IPS-18c (cell line): Measurements from ENCODE around the gene PSMG4.

Experiments used
- H3K4me3 ChIP-seq: 2 replicates; pipeline ENCODE4 v1.7.0; 2013; ENCODE audit warnings: low read depth, mild to moderate bottlenecking, low read length, moderate library complexity; ENCODE audit not compliant: insufficient read depth
- H3K9me3 ChIP-seq: one replicate; pipeline ENCODE4 v1.6.1; 2013; ENCODE audit warnings: mild to moderate bottlenecking, low read length, moderate library complexity; ENCODE audit not compliant: control insufficient read depth, insufficient read depth

The PSMG4 gene

DNA sequence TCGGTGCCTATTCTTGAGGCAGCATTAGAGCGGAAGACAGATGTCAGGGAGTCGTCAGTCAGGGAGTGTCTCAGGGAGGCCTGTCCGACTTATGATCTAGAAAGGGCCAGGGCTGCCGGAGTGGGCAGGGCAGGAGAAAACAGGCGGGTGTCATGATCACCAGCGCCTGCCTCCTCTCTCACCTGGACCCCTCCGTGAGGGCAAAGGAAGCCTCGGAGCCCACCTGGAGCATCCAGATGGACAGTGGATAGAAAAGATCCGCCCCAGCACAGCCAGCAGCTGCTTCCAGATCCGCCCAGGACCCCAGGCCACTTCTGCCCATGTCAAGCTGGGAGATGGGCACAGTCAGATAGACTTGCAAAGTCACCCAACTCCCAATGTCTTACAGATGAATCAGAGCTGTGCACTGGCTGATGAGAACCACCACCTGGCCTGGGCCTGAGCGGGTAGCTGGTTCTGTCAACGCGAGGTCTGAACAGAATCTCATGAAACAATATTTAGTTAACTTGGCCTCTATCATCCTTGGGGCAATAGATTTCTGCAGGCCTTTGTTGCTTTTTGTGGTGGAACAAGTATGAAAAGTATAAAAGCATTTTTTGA lies 22.2 kb downstream of the PSMG4 start:
- H3K9me3 ChIP-seq, result no peaks in the 10 kb centered on the region
- H3K4me3 ChIP-seq, result no peak overlapping the region

DNA sequence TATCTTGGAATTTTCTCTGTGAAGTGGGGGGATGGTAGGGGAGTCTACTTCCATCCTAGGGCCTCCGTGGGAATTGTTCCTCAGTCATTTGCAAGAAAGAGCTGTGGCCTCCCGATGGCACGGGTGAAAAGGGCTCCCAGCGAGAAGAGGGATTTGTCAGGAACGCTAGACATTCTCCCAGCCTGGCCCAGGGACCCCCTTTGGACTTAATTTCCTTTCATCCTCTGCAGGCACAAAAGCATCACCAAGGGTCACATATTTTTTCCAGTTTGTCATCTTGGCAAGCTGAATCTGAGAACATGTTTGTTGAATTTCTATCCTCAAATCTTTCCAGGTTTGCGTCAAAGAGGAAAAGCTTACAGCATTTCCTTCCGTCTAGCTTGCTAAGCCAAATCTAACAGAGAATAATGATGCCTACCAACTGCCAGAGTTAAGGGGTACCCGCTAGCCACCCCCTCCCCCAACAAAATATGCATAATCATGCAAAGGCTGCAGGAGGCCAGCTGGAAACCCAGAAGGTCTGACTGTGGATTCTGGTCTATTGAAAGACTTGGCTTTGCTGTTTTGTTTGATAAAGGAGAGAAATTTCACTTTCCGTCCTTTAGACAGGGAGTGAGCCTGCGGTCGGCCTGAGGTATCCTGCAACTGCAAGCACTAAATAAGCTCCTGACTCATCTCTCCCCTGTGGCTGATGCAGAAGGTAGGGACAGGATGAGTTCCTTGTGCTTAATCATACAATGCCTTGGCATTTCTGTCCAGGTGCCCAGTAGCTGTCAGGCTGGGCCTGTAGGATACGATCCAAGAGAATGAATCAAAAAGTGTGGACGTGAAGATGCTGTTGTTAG lies 23.1 kb downstream of the PSMG4 start:
- Histone ChIP-seq H3K4me3 (no peak overlapping the region; the same call in 1 of the 2 replicates), H3K9me3 (no peaks in the 10 kb centered on the region)

DNA sequence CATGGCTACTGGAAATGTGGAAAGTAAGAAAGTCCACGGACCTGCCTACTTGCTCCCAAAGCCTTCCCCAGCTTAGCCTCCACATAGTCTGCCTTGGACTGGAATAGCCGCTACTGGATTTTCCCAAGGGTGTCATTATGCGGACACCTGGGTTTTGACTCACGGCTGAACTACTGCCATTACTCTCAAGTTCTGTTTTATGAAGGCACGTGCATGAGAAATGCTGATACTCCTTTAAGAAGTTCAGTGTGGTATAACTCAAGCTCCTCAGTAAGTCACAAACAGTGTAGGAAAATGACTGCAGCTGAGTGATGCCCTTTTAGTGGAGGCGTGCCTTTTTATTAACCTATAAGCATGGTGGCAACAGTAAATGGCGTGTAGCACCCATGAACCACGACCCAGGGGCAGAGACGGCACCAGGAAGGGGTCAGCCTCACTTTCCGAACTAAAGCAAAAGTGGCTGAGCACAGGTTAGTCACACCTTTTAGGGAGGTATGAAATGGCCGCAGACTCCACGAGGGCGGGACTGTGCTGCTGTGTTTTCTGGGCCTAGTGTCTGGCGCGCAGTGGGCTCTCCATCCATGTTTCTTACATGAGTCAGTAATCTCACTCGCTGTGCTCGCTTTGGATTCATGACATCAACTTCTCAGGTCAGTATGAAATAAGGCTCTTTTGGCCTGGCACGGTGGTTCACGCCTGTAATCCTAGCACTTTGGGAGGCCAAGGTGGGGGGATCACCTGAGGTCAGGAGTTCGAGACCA lies 23.9 kb downstream of the PSMG4 start:
- Histone ChIP-seq H3K9me3 (no peaks in the 10 kb centered on the region), H3K4me3 (no peak overlapping the region; the same call in 1 of the 2 replicates)

DNA sequence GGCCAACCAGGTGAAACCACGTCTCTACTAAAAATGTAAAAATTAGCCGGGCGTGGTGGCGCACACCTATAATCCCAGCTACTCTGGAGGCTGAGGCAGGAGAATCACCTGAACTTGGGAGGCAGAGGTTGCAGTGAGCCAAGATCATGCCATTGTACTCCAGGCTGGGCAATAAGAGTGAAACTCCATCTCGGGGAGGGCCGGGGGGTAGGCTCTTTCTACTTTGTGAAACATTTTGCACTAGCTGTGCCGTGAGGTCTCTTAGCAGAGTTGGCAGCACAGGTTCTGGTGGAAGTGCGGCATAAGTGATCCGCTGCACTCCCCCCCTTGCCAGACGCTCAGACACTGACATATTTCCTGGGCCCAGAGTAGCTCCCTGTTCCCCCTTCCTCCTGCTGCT lies 24.5 kb downstream of the PSMG4 start:
- Histone ChIP-seq H3K9me3 (no peaks in the 10 kb centered on the region), H3K4me3 (no peak overlapping the region)

DNA sequence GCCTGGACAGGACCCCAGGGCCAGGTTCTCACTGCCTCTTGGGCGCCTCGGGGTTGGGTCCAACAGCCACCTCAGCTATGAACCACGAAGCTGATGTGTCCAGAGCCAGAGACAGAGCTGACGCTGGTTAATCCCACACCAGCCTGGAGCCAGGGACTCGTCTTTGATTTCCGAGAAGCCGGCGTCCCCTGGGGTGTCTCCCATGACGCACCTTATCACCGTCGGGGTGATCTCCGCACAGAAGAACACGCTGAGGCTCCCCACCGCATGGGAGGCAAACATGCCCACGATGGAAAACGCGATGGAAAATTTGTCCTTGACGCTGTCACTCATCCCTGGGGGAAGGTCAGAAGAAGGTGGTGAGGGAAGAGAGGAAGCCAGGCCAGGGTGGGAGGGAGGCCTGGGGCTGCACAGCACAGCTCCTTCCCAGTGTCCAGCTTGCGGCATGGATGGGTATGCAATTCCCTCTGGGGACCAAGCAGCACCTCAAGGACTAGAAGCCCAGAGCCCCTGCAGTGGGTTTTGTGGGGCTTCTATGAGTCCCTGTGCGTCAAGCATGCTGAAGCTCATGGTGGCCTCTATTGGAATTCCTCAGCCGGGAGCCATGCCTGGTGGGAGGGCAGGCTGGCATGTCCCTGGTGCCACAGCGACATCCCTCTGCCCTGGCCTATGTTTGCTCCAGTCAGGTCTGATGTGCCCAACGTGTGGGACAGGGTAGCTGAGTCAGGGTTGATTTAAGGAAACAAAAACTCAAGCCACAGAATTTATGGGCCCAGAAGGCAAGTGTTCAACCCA lies 25.1 kb downstream of the PSMG4 start:
- H3K4me3 ChIP-seq, result no peak overlapping the region
- H3K9me3 ChIP-seq, result no peaks in the 10 kb centered on the region

DNA sequence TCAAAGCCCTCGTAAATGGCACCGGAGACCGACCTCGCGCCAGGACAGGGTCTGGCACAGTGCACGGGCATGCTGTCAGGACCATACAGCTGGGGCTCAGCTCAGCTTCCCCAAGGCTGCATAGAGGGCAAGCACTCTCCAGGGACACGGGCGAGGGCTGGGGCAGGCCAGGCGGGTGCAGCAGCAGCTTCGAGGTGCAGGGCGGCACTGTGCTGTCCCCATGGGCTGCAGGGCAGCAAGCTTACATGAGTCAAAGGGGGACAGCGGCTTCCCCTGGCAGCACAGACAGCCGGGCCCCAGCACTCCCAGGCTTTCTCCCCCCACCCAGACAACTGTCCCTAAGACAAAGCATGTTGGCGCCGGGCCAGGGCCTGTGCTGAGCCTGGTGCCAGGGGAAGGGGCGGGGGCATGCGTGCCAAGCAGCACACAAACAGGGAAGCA lies 25.7 kb downstream of the PSMG4 start:
- no peak overlapping the region for H3K4me3 ChIP-seq
- H3K9me3 ChIP-seq, result no peaks in the 10 kb centered on the region

DNA sequence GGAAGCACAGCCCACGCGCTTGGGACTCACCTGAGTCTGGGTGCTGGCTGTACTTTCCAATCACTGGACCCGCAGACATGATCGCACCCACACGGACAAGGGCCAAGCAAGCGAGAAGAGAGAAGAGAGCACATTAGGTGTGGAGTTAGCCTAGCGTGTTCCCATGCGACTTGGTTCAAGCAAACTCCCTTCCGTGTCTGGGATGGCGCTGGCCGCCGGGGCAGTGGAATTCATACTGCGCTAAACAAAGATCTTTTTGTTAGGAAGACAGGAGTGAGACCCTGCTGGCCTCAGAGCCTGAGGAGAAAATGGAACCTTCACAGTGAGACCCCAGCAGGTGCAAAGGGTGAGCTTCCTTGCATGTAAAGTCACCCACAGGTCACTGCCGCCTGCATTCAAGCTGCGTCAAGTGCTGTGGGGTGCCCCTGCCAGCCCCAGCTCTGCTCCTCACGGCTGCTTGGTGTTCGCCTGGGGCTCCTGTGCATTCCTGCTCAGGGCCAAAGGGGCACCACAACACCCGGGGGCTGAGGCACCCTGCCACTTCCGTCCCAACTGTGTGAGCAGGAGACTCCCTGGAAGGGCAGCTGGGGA lies 26.4 kb downstream of the PSMG4 start:
- no peak overlapping the region for H3K4me3 ChIP-seq
- no peaks in the 10 kb centered on the region for H3K9me3 ChIP-seq

DNA sequence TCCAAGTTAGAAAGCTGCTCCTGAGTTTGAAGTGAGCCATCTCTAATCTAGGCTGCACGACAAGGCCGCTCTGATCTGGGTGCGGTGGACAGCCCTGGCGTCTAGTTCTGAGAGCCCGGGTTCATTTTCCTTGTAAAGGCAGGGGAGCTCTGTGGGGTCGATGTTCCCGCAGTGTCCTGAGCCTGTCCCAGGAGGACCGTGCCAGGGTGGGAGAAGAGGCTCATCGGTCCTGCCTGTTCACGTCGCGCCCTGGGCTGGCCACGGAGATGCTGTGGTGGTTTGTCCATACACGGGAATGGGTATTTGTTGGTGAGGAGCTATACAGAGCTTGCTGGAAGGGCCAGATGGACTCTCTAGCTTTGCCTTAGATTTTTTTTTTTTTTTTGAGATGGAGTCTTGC lies 27.0 kb downstream of the PSMG4 start:
- Histone ChIP-seq H3K9me3 (no peaks in the 10 kb centered on the region), H3K4me3 (no peak overlapping the region)

DNA sequence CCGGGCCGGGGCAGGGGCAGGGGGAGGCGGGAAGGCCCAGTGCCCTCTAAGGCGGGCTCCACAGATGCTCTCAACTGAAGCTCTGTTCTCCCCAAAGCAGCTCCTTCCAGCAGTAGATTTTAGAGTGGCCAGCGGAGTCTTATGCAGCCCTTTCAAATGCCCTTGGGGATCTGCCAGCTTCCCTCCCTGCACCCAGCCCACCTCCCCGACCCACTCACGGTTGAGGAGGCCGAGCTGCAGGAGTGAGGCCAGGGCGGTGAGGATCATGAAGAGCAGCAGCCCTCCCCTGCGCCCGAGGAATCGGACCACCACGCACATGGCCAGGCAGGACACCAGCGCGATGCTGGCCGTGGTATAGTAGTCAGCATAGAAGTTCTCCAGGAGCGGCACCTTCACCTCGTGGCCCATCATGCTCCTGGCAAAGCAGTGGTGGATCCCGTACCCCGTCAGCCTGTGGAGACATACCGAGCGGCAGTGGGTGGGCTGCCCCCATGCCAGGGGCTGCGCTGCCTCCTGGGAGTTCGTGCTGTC lies 28.0 kb downstream of the PSMG4 start:
- Histone ChIP-seq H3K4me3 (no peak overlapping the region), H3K9me3 (no peaks in the 10 kb centered on the region)

DNA sequence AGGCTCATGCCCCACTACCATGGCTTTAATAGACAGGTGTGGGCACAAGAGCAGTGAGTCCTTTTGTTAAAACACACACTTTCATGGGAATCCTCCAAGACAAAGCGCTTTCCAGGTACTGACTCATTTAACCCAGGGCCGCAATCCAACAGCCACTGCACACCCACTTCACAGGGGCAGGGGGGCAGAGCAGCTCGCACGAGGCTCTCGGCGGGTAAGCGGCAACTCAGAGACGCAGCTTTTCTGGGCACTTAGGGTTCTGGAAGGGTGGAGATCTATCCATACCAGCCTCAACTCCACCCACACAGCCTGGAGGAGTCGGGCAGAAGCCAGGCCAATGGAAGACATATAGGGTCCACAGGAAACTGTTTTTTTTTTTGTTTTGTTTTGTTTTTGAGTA lies 28.6 kb downstream of the PSMG4 start:
- H3K9me3 ChIP-seq, result no peaks in the 10 kb centered on the region

DNA sequence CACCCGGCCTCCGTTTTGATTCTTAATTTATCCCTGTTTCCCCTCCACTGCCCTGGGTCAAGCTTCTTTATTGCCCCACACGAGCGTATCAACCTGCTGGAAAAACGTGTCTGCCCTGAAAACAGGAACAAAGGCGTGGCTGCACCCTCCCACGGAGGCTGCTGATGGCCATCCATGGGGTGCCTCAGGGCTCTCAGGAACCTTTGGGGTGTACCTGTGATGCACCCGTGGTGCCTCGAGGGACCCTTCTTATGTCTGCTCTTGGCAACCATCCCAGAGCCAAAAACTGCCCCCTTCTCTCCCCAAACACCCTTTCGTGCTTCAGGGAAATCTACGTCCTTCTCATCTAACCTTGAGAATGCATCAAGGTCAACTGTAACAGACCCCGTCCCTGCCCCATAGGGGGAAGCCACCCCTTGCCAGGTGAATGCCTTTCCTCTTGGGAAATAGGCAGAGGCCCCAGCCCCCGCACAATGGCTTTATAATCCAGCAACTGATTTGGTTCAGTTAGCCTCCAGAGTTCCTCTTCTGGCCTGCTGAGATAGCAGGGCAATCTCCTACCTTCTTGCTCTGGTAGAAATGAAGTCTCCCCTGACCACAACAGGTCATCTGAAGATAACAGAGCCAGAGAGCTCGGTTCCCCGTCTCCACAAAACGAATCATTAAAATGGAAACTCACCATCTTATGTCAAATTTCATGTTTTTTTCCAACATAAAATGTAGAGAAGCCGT lies 29.4 kb downstream of the PSMG4 start:
- Histone ChIP-seq H3K9me3 (no peaks in the 10 kb centered on the region), H3K4me3 (no peak overlapping the region)

More for the DNA sequence above, 28.6 kb downstream of the PSMG4 start:
- H3K4me3 ChIP-seq, result no peak overlapping the region

DNA sequence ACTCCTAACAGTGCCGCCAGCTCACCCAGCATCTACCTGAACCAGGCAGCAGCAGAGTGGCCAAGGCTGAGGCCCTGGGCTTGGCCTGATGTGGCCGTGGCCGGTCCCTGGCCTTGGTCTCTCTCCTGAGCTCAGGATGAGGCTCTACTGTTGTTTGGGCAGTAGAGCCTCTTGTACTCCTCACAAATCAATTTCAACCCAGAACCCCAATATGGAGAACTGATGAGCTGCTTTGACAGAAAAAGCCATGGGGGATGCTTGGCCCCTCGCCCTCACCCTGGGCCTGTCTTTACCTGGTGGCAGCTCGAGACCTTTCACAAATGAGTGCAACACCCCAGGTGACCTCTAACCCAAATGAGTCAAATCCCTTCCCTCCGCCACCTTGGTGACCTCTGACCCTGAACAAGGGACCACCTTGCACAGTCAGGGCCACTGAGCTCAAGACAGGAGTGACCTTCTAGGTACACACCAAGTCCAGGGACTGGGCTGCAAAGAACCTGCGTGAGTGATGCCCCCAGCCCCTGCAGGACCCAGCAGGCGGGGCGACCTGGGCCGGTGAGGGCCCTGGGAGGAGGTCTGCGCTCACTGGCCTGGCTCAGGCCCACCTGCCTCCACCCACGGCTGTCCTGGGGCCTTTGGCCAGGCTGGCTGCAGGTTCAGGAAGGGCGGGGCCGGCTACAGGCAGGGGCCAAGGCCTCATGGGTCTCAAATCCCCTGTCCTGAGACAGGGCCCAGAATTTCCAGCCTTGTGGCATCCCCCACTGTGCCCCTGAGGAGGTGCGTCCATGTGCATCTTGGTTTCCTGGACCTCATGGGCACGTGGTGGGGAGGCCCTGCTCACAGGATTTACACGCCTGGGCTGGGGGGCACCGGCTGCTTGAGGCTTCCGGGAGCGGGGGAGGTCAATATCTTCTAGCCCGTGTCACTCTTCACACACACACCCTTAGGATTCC lies 30.2 kb downstream of the PSMG4 start:
- no peaks in the 10 kb centered on the region for H3K9me3 ChIP-seq
- no peak overlapping the region for H3K4me3 ChIP-seq

DNA sequence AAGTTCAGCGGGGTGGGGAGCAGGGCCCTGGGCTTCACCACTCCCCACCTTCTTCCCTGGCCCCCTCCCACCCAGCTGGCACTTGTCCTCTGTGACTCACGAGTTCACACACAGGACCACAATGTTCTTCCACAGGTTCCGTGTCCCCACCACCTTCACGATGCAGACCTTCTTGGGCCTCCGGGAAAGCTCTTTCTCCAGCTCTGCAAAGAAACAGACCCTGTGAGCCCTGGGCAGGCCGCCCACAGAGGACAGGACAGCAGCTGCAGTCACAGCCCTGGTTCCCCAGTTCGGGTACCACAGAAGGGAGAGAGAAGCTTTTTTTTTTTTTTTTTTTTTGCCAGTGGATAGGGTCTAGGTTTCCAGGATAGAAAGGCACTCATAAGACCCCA lies 30.9 kb downstream of the PSMG4 start:
- no peaks in the 10 kb centered on the region for H3K9me3 ChIP-seq

DNA sequence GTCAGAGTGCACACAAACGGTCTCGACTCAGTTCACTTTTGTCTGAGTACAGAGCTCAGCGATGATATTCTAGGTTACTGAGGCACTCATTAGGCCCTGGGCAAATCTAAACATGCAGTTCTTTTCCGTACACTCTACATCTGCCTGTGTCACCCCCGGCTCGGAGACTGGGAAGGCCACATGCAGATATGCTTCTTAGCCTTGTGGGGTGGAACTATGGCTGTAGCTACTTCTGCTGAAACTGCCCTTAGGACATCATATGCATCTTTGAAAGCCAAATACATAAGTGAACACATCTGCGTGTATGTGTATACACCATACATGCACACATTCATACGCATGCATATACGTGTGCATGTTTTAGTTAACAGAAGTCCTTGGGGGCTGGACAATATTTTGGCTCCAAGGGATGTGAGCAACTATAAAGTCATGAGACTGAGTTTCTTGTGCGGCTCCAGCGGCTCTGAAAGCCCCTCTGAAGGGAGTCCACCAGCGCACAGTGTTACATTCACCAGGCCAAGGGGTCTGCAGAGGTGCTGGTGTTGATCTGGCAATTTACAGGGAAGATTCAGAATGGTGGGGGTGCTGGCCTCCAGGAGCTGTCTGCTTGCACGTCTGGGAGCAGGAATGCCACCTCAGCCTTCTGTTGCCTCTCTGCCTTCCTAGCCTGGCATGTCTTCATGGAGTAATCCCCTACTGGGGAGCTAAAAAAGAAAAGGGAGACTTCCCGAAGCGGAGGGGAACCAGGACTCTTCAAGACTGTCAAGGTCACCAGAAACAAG lies 31.6 kb downstream of the PSMG4 start:
- Histone ChIP-seq H3K9me3 (no peaks in the 10 kb centered on the region), H3K4me3 (no peak overlapping the region)

More for the DNA sequence above, 30.9 kb downstream of the PSMG4 start:
- H3K4me3 ChIP-seq, result no peak overlapping the region

DNA sequence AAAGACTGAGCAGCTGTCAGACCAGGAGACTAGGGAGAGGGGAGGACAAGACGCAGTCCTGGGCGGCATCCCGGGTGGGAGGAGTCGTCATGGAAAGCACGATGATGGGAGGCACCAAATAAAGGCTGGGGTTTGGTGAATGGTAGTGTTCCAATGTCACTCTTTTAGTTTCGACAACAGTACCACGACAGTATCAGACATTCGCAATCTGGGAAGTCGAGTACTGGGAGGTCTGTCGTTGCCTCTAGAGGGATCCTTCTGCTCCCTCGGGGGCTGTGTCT lies 32.1 kb downstream of the PSMG4 start:
- H3K9me3 ChIP-seq, result no peaks in the 10 kb centered on the region
- no peak overlapping the region for H3K4me3 ChIP-seq
